GM12801 (cell line): ENCODE data around the gene PRSS57.

ENCODE experiments used
- TF ChIP-seq, protein P1 (sequence below): IDR thresholded peaks from one replicate; pipeline ENCODE4 v1.5.1; 2011; ENCODE audit warnings: control low read depth; ENCODE audit not compliant: insufficient read length; ENCODE audit errors: extremely low read depth

The PRSS57 gene

DNA sequence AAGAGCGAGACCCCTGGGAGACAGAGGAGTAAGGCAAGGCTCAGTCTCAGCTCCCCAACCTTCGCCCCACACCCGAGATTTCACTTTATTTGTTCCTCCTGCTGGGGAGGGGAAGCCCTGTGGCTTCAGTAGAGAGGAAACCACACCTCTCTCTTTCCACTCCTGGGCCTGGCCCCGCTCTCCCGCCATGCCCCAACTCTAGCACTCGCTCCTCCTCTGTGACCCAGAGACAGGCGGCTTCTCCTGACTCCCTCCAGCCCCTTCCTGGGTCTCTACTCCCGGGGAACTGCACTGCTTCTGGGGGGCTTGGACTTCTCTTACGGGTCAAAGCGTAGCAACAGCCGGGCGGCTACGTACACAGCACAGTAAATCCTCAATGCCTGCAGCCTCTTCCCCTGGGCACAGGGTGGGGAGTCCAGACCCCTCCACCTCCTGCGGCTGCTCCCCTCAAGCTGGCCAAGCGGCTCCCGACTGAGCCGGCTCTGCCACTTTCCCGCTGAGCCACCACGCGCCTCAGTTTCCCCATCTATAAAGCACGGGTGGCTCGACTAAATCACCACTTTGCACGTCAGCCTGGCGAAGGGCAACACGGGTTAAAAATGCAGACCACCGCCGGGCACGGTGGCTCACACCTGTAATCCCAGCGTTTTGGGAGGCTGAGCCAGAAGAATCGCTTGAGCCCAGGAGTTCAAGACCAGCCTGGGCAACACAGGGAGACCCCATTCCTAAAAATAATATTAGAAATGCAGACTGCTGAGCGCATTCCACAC lies 33.6 kb downstream of the PRSS57 start:
- TF ChIP-seq, protein P1, sequence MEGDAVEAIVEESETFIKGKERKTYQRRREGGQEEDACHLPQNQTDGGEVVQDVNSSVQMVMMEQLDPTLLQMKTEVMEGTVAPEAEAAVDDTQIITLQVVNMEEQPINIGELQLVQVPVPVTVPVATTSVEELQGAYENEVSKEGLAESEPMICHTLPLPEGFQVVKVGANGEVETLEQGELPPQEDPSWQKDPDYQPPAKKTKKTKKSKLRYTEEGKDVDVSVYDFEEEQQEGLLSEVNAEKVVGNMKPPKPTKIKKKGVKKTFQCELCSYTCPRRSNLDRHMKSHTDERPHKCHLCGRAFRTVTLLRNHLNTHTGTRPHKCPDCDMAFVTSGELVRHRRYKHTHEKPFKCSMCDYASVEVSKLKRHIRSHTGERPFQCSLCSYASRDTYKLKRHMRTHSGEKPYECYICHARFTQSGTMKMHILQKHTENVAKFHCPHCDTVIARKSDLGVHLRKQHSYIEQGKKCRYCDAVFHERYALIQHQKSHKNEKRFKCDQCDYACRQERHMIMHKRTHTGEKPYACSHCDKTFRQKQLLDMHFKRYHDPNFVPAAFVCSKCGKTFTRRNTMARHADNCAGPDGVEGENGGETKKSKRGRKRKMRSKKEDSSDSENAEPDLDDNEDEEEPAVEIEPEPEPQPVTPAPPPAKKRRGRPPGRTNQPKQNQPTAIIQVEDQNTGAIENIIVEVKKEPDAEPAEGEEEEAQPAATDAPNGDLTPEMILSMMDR = no peak

DNA sequence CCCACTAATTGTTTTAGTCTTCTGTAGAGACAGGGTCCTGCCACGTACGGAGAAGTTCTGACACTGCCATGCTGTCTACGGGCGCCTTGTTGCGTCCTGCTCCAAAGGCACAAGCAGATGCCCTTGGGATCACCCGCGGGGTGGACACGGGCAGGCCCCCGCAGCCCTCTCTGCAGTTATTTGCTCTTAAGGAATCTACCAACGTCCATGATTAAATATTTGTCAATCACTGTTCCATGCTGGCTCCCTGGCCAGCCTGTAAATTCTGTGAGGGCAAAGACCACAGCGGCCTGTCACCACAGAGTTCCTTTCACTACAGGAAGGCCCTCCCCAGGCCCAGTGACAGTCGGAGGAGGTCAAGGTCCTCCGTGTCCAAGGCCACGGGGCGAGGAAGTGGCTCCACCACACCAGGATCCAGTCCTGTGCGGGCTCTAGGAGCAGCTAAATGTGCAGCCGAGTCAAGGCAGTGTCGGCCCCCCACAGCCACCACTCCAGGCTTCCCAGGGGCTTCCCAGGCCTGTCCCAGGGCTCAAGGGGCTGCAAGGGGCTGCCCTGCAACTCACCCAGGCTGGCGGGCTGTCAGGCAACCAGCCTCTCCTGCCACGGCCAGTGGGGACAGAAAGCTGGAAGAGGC lies 34.3 kb downstream of the PRSS57 start:
- TF ChIP-seq, protein P1 = no peak

DNA sequence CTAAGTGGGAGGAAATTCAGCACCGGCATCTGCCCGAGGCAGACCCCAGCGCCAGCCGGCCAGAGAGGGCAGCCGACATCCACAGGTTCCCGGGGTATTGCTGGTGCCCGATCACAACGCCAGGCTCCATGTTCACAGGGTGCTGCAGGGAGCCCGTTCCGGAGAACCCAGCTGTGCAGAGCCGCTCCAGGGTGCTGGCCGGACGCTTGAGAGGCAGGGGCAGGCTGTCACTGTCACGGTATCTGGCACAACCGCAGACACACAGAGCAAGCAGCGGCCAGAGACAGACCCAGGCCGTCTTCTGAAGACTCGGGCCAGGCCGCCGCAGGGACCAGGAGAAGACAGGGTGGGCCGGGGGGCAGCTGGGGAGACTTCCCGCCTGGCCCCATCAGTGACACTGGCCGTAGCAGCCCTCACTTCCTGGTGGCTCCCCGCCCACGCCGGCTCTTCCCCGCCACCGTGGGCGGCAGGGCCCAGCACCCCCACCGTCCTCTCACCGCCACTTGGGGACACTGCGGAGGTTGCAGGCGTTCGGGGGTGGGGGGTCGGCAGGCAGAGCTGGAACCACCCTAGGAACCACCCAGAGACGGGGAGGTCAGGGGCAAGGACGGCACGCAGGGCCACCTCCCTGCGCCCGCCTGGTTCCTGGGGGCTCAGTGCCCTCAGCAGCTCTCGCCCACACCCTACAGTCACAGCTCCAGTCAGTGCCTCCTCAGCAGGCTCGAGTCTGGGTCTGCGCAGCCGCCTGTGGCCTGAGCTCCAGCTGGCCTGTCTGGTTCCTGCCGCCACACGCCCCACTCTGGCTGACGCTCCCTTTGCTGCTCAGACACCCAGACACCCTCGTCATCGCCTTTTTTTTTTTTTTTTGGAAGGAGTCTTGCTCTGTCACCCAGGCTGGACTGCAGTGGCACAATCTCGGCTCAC lies 36.1 kb downstream of the PRSS57 start:
- TF ChIP-seq, protein P1 = no peak

DNA sequence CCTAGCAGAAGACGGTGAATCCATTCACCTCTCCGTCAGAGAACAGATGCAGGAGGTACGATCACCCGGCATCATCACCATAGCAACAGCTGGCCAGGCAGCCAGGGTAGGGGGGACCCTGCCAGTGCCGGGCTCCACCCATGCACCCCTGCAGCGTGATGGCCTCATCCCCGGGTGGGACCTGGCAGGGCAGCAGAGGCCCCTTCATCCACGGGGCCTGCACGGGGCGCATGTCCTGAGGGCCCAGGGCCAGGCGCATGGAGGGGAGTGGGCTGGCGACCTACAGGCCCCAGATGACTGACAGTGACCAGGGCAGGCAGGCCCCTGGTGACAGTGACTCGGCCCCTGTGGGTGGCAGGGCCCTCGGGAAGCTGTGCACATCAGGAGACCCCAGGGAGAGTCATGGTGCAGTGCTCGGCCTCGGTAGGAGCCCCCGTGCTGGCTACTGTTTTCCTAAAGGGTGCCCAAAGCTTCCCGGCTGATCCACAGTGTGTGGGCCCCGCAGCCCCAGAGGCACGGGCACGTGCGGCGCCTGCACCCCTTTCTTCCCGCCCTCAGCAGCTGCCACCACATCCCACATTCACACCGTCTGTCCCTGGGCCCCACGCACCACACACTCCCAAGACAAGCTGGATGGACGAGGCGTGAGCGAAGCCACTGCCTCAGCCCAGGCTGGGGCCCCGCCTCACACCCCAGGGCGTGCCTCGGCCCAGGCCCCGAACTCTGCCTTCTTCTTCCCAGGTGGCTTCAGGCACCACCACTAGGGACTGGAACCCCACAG lies 37.0 kb downstream of the PRSS57 start:
- TF ChIP-seq, protein P1 = no peak

DNA sequence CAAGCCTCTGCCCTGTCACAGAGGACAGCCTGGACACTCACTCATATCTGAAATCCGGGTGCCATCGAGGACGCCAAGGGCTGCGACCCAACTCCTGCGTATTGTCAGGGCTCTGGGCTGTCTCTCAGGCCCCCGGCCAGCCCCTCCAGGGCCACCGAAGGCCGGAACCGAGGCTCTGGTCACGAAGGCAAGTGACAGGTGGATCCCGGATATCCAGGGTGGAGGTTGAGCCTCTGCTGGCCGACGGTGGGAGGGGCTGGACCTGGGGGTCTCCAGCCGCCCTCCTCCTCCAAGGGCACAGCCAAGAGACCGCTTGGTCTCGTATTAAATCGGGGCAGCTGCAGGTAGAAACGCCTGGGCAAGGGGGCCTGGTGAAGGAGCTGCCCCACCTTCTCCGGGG lies 37.6 kb downstream of the PRSS57 start:
- TF ChIP-seq, protein P1 = no peak

DNA sequence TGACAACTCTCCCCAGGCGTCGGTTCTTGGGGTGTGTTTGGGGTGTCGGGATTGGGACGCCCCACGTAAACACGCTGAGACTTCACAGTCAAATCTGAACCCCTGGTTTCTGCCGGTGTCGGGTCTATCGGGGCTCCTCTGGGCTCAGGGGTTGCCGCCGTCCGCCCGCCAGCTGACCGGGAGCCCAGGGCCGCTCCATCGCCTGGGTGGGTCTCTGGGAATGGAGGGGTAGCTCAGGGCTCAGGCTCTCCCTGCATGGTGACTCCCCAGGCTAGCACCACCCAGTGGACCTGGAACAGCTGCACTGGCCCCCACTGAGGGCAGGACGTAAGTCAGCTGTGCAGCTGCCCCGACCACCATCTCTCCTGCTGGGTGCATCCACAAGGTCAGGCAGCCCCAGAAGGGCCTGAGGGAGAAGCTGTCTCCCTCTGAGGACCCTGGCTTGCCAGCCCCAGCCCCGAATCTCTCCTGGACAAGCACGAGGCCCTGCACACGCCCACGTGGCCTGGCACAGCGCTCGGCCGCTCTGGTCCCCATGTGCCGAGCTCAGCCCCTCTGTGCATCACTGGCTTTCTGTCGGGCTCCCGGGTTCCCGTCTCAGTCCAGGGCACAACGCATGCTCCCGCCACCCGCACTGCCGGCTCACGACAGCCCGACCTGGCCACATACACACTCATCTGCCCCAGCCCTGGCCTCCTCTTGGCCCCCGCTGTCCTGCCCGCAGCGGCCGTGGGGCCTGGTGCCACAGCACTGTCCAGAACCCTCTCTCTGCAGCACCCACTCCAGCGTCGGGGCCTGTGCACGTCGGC lies 38.3 kb downstream of the PRSS57 start:
- TF ChIP-seq, protein P1 = no peak
